HEK293T (cell line): ENCODE measurements around the gene NUPR2.
A peak's percentile ranks its signal among the peaks of the same experiment; 100 is the strongest.
"Not testable (repeated sequence)": the region's sequence is repeated elsewhere in the genome, so short reads cannot be mapped to it uniquely, and the experiment has no call there.

Experiments
- CTCF ChIA-PET: fragments of 350-600 bp; formaldehyde crosslinking; extraction: SDS; loops from one replicate; lab custom pipeline; 2021; ENCODE audit warnings: antibody characterized with exemption, inconsistent platforms; lab: Yijun Ruan, JAX
- POLR2A ChIA-PET: fragments of 350-600 bp; formaldehyde crosslinking; extraction: SDS; loops from one replicate; lab custom pipeline; 2020; ENCODE audit warnings: antibody characterized with exemption, inconsistent platforms; lab: Yijun Ruan, JAX
- DNase-seq: peaks from one replicate; pipeline ENCODE4 v3.0.0; 2012; ENCODE audit warnings: mixed read lengths; ENCODE audit errors: extremely low spot score
- ARNT ChIP-seq: fragments of 450-650 bp; IDR thresholded peaks from 2 replicates; pipeline ENCODE4 v1.6.1; 2017; ENCODE audit warnings: mild to moderate bottlenecking
- BHLHE40 ChIP-seq: fragments of 450-650 bp; IDR thresholded peaks from 2 replicates; pipeline ENCODE4 v1.6.1; 2016; ENCODE audit warnings: mild to moderate bottlenecking, moderate library complexity, borderline replicate concordance
- CTBP1 ChIP-seq: fragments of 450-650 bp; IDR thresholded peaks from 2 replicates; pipeline ENCODE4 v1.6.1; 2016; ENCODE audit warnings: borderline replicate concordance
- ELF4 ChIP-seq: fragments of 450-650 bp; IDR thresholded peaks from 2 replicates; pipeline ENCODE4 v1.6.1; 2017; ENCODE audit warnings: antibody characterized with exemption
- FOXA1 ChIP-seq: fragments of 450-650 bp; IDR thresholded peaks from 2 replicates; pipeline ENCODE4 v1.6.1; 2016; ENCODE audit warnings: mild to moderate bottlenecking
- FOXK2 ChIP-seq: fragments of 450-650 bp; IDR thresholded peaks from 2 replicates; pipeline ENCODE4 v1.6.1; 2016; ENCODE audit warnings: mild to moderate bottlenecking
- FOXM1 ChIP-seq: fragments of 450-650 bp; IDR thresholded peaks from 2 replicates; pipeline ENCODE4 v1.6.1; 2017; ENCODE audit warnings: mild to moderate bottlenecking, borderline replicate concordance
- HDGF ChIP-seq: fragments of 450-650 bp; IDR thresholded peaks from 2 replicates; pipeline ENCODE4 v1.6.1; 2017; ENCODE audit warnings: antibody characterized with exemption, borderline replicate concordance
- L3MBTL2 ChIP-seq: fragments of 450-650 bp; conservative IDR thresholded peaks from 2 replicates; pipeline ENCODE4 v1.6.1; 2016; ENCODE audit warnings: mild to moderate bottlenecking
- LEF1 ChIP-seq: fragments of 450-650 bp; IDR thresholded peaks from 2 replicates; pipeline ENCODE4 v1.6.1; 2017; ENCODE audit warnings: mild to moderate bottlenecking, borderline replicate concordance
- NFRKB ChIP-seq: fragments of 450-650 bp; IDR thresholded peaks from 2 replicates; pipeline ENCODE4 v1.6.1; 2016; ENCODE audit warnings: mild to moderate bottlenecking, moderate library complexity
- SP1 ChIP-seq: fragments of 450-650 bp; IDR thresholded peaks from 2 replicates; pipeline ENCODE4 v1.6.1; 2017
- SUZ12 ChIP-seq: fragments of 450-650 bp; IDR thresholded peaks from 2 replicates; pipeline ENCODE4 v1.6.1; 2016; ENCODE audit warnings: mild to moderate bottlenecking
- TARDBP ChIP-seq: fragments of 450-650 bp; IDR thresholded peaks from 2 replicates; pipeline ENCODE4 v1.6.1; 2016
- ZNF384 ChIP-seq: fragments of 450-650 bp; IDR thresholded peaks from 2 replicates; pipeline ENCODE4 v1.6.1; 2016
- TF ChIP-seq, protein P1 (sequence below): fragments of 450-650 bp; IDR thresholded peaks from 2 replicates; pipeline ENCODE4 v1.6.1; 2016

NUPR2 gene

DNA sequence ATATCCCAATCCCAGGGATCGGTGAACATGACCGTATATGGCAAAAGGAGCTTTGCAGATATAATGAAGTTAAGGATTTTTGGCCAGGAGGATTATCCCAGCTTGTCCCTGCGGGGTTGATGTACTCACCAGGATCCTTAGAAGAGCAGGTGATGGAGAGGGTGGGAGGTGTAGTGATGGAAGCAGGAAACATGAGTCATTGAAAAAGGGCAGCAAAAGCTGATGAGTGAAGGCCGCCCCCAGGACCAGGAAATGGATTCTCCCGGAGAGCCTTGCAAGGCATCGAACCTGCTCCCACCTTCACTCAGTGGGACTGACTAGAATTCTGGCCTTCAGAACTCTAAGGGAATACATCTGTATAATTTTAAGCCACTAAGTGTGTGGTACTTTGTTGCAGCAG, 5.2 kb upstream of the NUPR2 start:
- DNase-seq, result no peak
- CTCF ChIA-PET, result no interaction called here
- POLR2A ChIA-PET, result no interaction called here
- TF ChIP-seq CTBP1 (no peak), FOXK2 (no peak), NFRKB (no peak), L3MBTL2 (no peak), FOXA1 (no peak), FOXM1 (no peak), ZNF384 (no peak), TARDBP (no peak), BHLHE40 (no peak), SP1 (no peak), LEF1 (no peak), SUZ12 (no peak), HDGF (no peak)
- TF ChIP-seq, protein P1, sequence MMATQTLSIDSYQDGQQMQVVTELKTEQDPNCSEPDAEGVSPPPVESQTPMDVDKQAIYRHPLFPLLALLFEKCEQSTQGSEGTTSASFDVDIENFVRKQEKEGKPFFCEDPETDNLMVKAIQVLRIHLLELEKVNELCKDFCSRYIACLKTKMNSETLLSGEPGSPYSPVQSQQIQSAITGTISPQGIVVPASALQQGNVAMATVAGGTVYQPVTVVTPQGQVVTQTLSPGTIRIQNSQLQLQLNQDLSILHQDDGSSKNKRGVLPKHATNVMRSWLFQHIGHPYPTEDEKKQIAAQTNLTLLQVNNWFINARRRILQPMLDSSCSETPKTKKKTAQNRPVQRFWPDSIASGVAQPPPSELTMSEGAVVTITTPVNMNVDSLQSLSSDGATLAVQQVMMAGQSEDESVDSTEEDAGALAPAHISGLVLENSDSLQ, result no peak

DNA sequence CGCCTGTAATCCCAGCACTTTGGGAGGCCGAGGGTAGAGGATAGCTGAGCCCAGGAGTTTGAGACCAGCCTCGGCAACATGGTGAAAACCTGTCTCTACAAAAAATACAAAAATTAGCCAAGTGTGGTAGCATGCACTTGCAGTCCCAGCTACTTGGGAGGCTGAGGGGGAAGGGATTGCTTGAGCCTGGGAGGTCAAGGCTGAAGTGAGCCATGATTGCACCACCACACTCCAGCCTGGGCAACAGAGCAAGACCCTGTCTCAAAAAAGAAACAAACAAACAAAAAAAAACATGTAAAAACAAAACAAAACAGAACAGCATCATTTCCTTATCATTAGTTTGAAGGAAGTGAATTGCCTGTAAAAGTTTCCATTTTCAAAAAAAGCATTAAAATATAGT, 4.0 kb downstream of the NUPR2 start:
- POLR2A ChIA-PET, CTCF ChIA-PET, DNase-seq: not testable (repeated sequence)

DNA sequence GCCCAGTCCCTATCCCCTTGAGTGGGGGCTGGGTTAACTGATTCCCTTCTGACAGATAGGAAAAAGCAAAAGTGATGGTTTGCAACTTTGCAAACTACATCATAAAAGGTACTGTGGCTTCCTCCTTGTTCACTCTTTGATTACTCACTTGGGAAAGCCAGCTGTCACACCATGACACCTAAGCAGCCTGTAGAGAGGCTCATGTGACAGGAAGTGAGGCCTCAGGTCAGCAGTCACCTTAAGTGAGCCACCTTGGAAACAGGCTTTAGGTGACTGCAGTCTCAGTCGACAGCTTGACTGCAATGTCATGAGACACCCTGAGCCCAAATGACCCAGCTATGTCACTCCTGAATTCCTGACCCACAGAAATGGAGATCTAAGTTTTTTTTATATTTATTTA, 5.6 kb downstream of the NUPR2 start:
- DNase-seq, result no peak
- ChIA-PET POLR2A (no interaction called here), CTCF (no interaction called here)
- TF ChIP-seq SUZ12 (no peak), FOXA1 (no peak), L3MBTL2 (no peak), SP1 (no peak), FOXK2 (no peak), LEF1 (no peak), ARNT (no peak), TARDBP (no peak), HDGF (no peak), ELF4 (no peak), BHLHE40 (no peak), NFRKB (no peak), ZNF384 (no peak), FOXM1 (no peak), CTBP1 (no peak)
- TF ChIP-seq, protein P1, result no peak

DNA sequence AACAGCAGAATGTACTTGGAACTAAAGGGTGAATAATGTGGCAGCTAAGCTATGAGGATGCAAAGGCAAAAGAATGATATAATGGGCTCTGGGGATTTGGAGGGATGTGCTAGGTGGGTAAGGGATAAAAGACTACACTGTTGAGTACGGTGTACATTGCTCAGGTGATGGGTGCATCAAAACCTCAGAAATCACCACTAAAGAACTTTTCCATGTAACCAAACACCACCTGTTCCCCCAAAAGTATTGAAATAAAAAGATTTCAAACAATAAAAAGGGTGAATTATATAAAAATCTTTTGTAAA, 8.3 kb downstream of the NUPR2 start:
- TF ChIP-seq ARNT, result no peak
- TF ChIP-seq FOXA1, result no peak
- no peak for TF ChIP-seq LEF1
- no peak for TF ChIP-seq BHLHE40
- no peak for TF ChIP-seq NFRKB
- TF ChIP-seq SUZ12, result no peak
- TF ChIP-seq HDGF, result no peak
- TF ChIP-seq ZNF384, result no peak
- TF ChIP-seq CTBP1, result no peak
- no peak for TF ChIP-seq L3MBTL2
- no peak for TF ChIP-seq ELF4
- TF ChIP-seq FOXK2, result no peak
- TF ChIP-seq, protein P1, result no peak
- no peak for TF ChIP-seq SP1
- TF ChIP-seq TARDBP, result no peak
- TF ChIP-seq FOXM1, result no peak
- CTCF ChIA-PET, result no interaction called here
- DNase-seq, result no peak
- POLR2A ChIA-PET, result no interaction called here

DNA sequence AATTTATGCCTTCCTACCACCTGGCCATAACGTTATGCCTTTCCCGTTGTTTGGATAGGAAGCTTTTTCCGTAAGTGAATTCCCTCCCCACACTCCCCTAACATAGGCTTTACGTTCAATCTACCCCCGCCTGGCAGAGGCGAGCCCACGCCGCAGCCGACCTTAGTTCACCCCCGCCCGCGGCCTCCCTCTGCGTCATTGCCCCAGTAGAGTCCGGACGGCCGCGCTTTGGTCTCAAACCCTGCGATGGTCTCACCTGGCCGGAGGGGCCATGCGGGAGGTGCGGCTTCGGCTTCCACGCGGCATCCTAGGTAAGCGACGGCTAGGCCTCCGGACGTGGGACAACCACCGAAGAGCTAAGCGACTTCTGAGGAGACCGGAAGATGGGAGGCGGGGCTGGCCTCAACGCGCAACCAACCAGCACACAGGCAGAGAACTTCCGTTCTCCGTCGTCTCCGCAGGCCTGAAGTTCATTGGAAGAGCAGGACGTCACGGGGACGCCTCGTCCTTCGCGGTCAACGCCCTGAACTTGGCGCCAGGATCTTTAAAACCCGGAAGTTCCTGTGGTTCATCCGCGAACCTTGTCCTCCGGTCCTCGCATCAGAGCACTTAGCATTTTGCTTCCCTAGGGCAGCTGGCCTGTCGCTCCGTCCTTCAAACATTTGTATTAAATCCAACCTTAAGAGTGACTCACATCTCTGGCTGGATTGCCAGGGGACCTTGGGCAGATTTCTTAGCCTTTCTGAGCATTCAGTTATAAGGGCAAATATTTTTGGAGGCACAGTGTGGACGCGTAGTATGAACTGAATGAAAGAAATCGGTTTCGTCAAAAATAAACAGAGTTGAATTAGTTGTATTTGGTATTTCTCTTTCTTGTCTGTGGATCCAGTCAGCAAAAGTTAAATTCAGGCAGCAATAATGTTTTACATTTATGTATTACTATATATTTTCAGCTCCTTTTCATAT, 9.8 kb downstream of the NUPR2 start, which contains the start of gene CHCHD2:
Gene CHCHD2 (minus strand): TSS at position 369 of the 966 bp plus-strand sequence. CDS start 63 bp downstream, at position 306.
- CTCF ChIA-PET, result interaction anchor here (0.5 to 0.7 kb wide), 2 partner anchors 142 to 1763 kb away, joined by 3 read pairs; no protein-coding TSS in a partner anchor
- peak; percentile 95 for DNase-seq
- peak; percentile 56; the same call in 1 of the 2 replicates for TF ChIP-seq CTBP1
- peak; percentile 72 for TF ChIP-seq L3MBTL2
- TF ChIP-seq ELF4, result peak; percentile 90
- no peak for TF ChIP-seq BHLHE40
- TF ChIP-seq, protein P1, result peak; percentile 99
- POLR2A ChIA-PET, result interaction anchor here (0.5 to 1.6 kb wide), 20 partner anchors 9 to 1347 kb away, joined by 3 to 8 read pairs (median 4); partner anchors contain the start of genes CCT6A, LANCL2, NIPSNAP2 and NUPR2
